CD14-positive monocyte (primary cell): ENCODE measurements around the gene PIK3CD. TPM values are rescaled to one million over a fixed set of nuclear protein-coding genes. Genes with fewer than 3 reads are reported as not detected.

Experiments used
- DNase-seq, 3 donors: peaks; one replicate each; pipeline ENCODE4 v3.0.0-alpha.2; 2011 to 2022
- H2AFZ ChIP-seq: 2 replicates; pipeline ENCODE4 v1.6.0; 2012; ENCODE audit warnings: mild to moderate bottlenecking, low read depth, low read length, inconsistent platforms; ENCODE audit not compliant: insufficient read depth, poor library complexity, severe bottlenecking
- H3K27ac ChIP-seq, 2 donors: 1 replicate in 1 of 2; 2 replicates in 1 of 2; pipeline ENCODE4 v1.5.1; 2012 to 2013; ENCODE audit warnings: low read length in 2 of 2, control low read depth in 1 of 2, inconsistent platforms in 1 of 2, low read depth in 1 of 2, mild to moderate bottlenecking in 1 of 2
- H3K27me3 ChIP-seq, 2 donors: one replicate each; pipeline versions ENCODE4 v1.6.0 to v1.6.1; 2011 to 2013; ENCODE audit warnings: low read length in 2 of 2; ENCODE audit not compliant: control insufficient read depth in 2 of 2, insufficient read depth in 2 of 2
- H3K36me3 ChIP-seq, 2 donors: replicated peaks in 1 of 2; 1 replicate in 1 of 2; 2 replicates in 1 of 2; pipeline versions ENCODE4 v1.5.1 to v1.6.1; 2012 to 2013; ENCODE audit warnings: low read length in 2 of 2, control low read depth in 1 of 2, inconsistent platforms in 1 of 2, mild to moderate bottlenecking in 1 of 2; ENCODE audit not compliant: insufficient read depth in 2 of 2, control insufficient read depth in 1 of 2
- H3K4me1 ChIP-seq, 2 donors: 1 replicate in 1 of 2; 2 replicates in 1 of 2; pipeline versions ENCODE4 v1.5.1 to v1.6.1; 2012 to 2013; ENCODE audit warnings: low read length in 2 of 2, control low read depth in 1 of 2, inconsistent platforms in 1 of 2, mild to moderate bottlenecking in 1 of 2, moderate library complexity in 1 of 2; ENCODE audit not compliant: insufficient read depth in 2 of 2, control insufficient read depth in 1 of 2
- H3K4me2 ChIP-seq: replicated peaks from 2 replicates; pipeline ENCODE3; 2012; ENCODE audit warnings: low read length, moderate library complexity, mild to moderate bottlenecking; ENCODE audit not compliant: poor library complexity, severe bottlenecking; ENCODE audit errors: extremely low read depth
- H3K4me3 ChIP-seq, 3 experiments: fragments of 200-600 bp in 1 of 3; sonication (generic) in 1 of 3; replicated peaks in 1 of 3; 1 replicate in 2 of 3; 2 replicates in 1 of 3; pipeline ENCODE4 v1.5.1; 2011 to 2013; ENCODE audit warnings: low read length in 3 of 3, mild to moderate bottlenecking in 3 of 3, control low read depth in 2 of 3, low read depth in 2 of 3, inconsistent platforms in 1 of 3, moderate library complexity in 1 of 3
- H3K79me2 ChIP-seq: 2 replicates; pipeline ENCODE4 v1.6.0; 2012; ENCODE audit warnings: mild to moderate bottlenecking, control low read depth, inconsistent platforms, low read length, moderate library complexity; ENCODE audit not compliant: insufficient read depth
- H3K9ac ChIP-seq: 2 replicates; pipeline ENCODE4 v1.6.0; 2017; ENCODE audit warnings: low read length, mild to moderate bottlenecking; ENCODE audit not compliant: insufficient read depth, poor library complexity, severe bottlenecking
- H3K9me3 ChIP-seq, 2 donors: replicated peaks in 1 of 2; 1 replicate in 1 of 2; 2 replicates in 1 of 2; pipeline versions ENCODE4 v1.5.1 to v1.6.1; 2012 to 2013; ENCODE audit warnings: low read length in 2 of 2, control low read depth in 1 of 2; ENCODE audit not compliant: control insufficient read depth in 1 of 2, insufficient read depth in 1 of 2
- H4K20me1 ChIP-seq: 2 replicates; pipeline ENCODE4 v1.6.0; 2012; ENCODE audit warnings: mild to moderate bottlenecking, low read length, control low read depth, moderate library complexity; ENCODE audit not compliant: insufficient read depth
- H3K27ac Mint-ChIP-seq, 7 donors: one replicate each; pipeline ENCODE4 v1.8.0; 2020; ENCODE audit warnings: mild to moderate bottlenecking in 7 of 7, mixed read lengths in 7 of 7, moderate library complexity in 6 of 7, inconsistent platforms in 2 of 7
- H3K27me3 Mint-ChIP-seq, 3 donors: one replicate each; pipeline ENCODE4 v1.8.0; 2021 to 2022; ENCODE audit warnings: low read depth in 3 of 3, mild to moderate bottlenecking in 3 of 3, mixed read lengths in 3 of 3, moderate library complexity in 3 of 3, inconsistent platforms in 1 of 3
- H3K36me3 Mint-ChIP-seq, 2 donors: one replicate each; pipeline ENCODE4 v1.8.0; 2020; ENCODE audit warnings: mixed read lengths in 2 of 2, inconsistent platforms in 1 of 2, mild to moderate bottlenecking in 1 of 2
- H3K4me1 Mint-ChIP-seq: one replicate; pipeline ENCODE4 v1.8.0; 2020; ENCODE audit warnings: mild to moderate bottlenecking, mixed read lengths
- H3K4me3 Mint-ChIP-seq, 2 donors: one replicate each; pipeline ENCODE4 v1.8.0; 2020; ENCODE audit warnings: mild to moderate bottlenecking in 2 of 2, mixed read lengths in 2 of 2, moderate library complexity in 1 of 2
- H3K9me3 Mint-ChIP-seq, 7 donors: one replicate each; pipeline ENCODE4 v1.8.0; 2020 to 2022; ENCODE audit warnings: mixed read lengths in 7 of 7, mild to moderate bottlenecking in 6 of 7, moderate library complexity in 6 of 7, inconsistent platforms in 2 of 7
- WGBS: methylation state at CpG from one replicate; pipeline ENCODE4 v1.1.5; 2013; ENCODE audit warnings: missing lambda C conversion rate; ENCODE audit not compliant: insufficient coverage; 5-methylcytosine and 5-hydroxymethylcytosine counted together
- intact Hi-C, 2 donors: fragments of 100-400 bp; cut with micrococcal nuclease; formaldehyde crosslinking; loops; one replicate each; pipeline versions ENCODE4 v1.15.0 to v1.15.1; 2023
- polyA plus RNA-seq, 3 donors: library from polyadenylated mRNA; depleted of rRNA in 1 of 3; unstranded in 2 of 3; stranded (reverse) in 1 of 3; fragments of 300-500 nt in 2 of 3; fragments of >200 nt in 1 of 3; fragmentation: Illumina TruSeq in 2 of 3; gene quantifications; 1 replicate in 2 of 3; 2 replicates in 1 of 3; pipeline ENCODE4 v1.2.3, GENCODE V29; 2012 to 2021
- TF ChIP-seq, protein P1 (sequence below): fragments of 200-600 bp; IDR thresholded peaks from one replicate; pipeline ENCODE4 v1.8.0; 2022; ENCODE audit warnings: antibody characterized with exemption, mild to moderate bottlenecking

The PIK3CD gene
- polyA plus RNA-seq, 3 donors = 33.2 to 120 (median 52.2) TPM

DNA sequence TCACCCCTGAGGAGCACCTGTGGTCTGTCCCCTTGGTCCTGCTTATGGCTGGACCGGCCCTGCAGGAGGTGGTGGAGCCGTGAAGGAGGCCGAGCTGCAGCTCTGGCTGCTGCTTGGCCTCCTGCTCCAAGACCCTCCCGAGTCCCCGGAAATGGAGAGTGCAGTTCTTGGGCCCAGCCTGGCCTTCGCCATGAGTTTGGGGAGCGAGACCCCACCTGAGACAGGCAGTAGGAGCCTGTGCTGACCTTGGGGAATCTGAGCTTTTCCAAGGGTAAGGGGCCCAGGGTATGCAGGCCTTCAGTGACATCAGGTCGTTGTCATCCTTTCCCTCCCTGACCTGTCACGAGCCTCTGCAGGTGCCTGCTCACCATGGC lies 48.8 kb upstream of the PIK3CD start:
- Histone ChIP-seq H3K4me3 (no peak overlapping the region), H3K79me2 (no peaks in the 10 kb centered on the region), H3K9me3 (no peaks in the 10 kb centered on the region), H3K36me3 (peaks cover 32 to 64% of the 10 kb centered on the region in 2 donors), H3K4me2 (no peak overlapping the region), H4K20me1 (no peaks in the 10 kb centered on the region), H3K4me1 (no peaks in the 10 kb centered on the region), H2AFZ (no peak overlapping the region), H3K27me3 (no peaks in the 10 kb centered on the region), H3K27ac (no peak overlapping the region), H3K9ac (no peak overlapping the region)
- no peak for DNase-seq
- intact Hi-C loops = no loop called here
- no peaks in the 10 kb centered on the region for H3K4me1 Mint-ChIP-seq
- no peak overlapping the region for H3K4me3 Mint-ChIP-seq
- H3K27ac Mint-ChIP-seq = no peak overlapping the region
- peaks cover 0 to 2% (median 0%) of the 10 kb centered on the region in 3 donors for H3K27me3 Mint-ChIP-seq
- H3K36me3 Mint-ChIP-seq = peaks cover 23 to 63% of the 10 kb centered on the region in 2 donors
- 100% methylated on average over 8 of the region's 9 CpGs for WGBS
- H3K9me3 Mint-ChIP-seq = no peaks in the 10 kb centered on the region
- TF ChIP-seq, protein P1, sequence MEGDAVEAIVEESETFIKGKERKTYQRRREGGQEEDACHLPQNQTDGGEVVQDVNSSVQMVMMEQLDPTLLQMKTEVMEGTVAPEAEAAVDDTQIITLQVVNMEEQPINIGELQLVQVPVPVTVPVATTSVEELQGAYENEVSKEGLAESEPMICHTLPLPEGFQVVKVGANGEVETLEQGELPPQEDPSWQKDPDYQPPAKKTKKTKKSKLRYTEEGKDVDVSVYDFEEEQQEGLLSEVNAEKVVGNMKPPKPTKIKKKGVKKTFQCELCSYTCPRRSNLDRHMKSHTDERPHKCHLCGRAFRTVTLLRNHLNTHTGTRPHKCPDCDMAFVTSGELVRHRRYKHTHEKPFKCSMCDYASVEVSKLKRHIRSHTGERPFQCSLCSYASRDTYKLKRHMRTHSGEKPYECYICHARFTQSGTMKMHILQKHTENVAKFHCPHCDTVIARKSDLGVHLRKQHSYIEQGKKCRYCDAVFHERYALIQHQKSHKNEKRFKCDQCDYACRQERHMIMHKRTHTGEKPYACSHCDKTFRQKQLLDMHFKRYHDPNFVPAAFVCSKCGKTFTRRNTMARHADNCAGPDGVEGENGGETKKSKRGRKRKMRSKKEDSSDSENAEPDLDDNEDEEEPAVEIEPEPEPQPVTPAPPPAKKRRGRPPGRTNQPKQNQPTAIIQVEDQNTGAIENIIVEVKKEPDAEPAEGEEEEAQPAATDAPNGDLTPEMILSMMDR = no peak

DNA sequence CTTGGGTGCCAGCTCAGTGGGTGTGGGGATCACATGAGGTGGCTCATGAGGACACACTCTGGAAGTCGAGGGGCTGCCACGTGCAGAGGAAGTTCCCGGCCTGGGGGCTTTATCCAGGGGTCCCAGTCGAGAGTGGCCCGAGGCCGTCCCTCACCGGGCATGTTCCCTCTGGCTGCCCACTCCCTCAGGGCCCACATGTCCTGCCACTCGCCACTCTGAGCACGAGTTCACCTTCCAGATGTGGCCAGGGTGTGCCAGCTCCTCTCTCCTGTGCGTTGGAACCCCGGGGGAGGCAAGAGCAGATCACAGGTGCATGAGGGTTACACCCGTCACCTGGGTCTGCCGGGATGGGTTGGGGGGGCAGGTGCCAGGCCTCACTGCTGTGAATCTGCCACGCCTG lies 48.2 kb upstream of the PIK3CD start:
- Histone ChIP-seq H2AFZ (no peak overlapping the region), H3K27ac (no peak overlapping the region), H3K9me3 (no peaks in the 10 kb centered on the region), H3K9ac (no peak overlapping the region), H3K4me3 (no peak overlapping the region), H3K4me1 (no peaks in the 10 kb centered on the region), H4K20me1 (no peaks in the 10 kb centered on the region), H3K4me2 (no peak overlapping the region), H3K27me3 (no peaks in the 10 kb centered on the region), H3K36me3 (peaks cover 32 to 60% of the 10 kb centered on the region in 2 donors), H3K79me2 (no peaks in the 10 kb centered on the region)
- 97% methylated on average over 11 of the region's 14 CpGs for WGBS
- Mint-ChIP-seq H3K27me3 (peaks cover 0 to 2% (median 0%) of the 10 kb centered on the region in 3 donors), H3K36me3 (peaks cover 18 to 62% of the 10 kb centered on the region in 2 donors), H3K9me3 (no peaks in the 10 kb centered on the region), H3K4me1 (no peaks in the 10 kb centered on the region), H3K27ac (peak overlapping the region in 1 of 7 donors; percentile 27), H3K4me3 (no peak overlapping the region)
- TF ChIP-seq, protein P1 = no peak
- DNase-seq = no peak
- intact Hi-C loops = no loop called here
